Retinal pigment epithelial cell (primary cell): ENCODE results near the gene VPS50.

Experiments used
- DNase-seq: peaks from one replicate; pipeline ENCODE4 v3.0.0-alpha.2; 2010; ENCODE audit warnings: low read depth
- H3K4me3 ChIP-seq: 2 replicates; pipeline ENCODE4 v1.5.1; 2011; ENCODE audit warnings: mild to moderate bottlenecking, low read length, control low read depth, moderate library complexity
- CTCF ChIP-seq: conservative IDR thresholded peaks from 2 replicates; pipeline ENCODE4 v1.5.1; 2011; ENCODE audit warnings: low read depth, low read length, control low read depth, inconsistent platforms

Gene VPS50

GRCh38 chr7:93390660-93391059 lies 158.5 kb downstream of the VPS50 start:
- no peak for DNase-seq
- H3K4me3 ChIP-seq = no peak overlapping the region
- TF ChIP-seq CTCF = no peak

- no peak for DNase-seq
- no peak for TF ChIP-seq CTCF
- H3K4me3 ChIP-seq = no peak overlapping the region
These were observed 160.8 kb downstream of the VPS50 start for GRCh38 chr7:93392984-93393383.

DNA sequence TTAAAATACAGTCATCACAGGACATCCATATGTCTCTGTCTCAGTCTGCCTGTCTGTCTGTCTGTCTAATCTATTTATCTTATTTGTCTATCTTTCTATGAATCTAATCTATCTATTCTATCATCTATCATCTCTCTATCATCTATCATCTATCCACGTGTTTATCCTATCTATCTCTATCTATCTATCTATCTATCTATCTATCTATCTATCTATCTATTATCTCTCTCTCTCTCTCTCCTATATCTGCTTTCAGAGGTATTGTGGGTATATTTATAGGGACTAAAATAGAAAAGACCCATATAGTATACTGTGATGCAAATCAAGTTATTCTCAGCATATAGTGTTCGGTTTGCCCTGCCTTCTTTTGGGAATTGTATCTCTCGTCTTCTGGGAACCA lies 167.5 kb downstream of the VPS50 start:
- no peak for TF ChIP-seq CTCF
- no peak for DNase-seq
- H3K4me3 ChIP-seq = no peak overlapping the region

DNA sequence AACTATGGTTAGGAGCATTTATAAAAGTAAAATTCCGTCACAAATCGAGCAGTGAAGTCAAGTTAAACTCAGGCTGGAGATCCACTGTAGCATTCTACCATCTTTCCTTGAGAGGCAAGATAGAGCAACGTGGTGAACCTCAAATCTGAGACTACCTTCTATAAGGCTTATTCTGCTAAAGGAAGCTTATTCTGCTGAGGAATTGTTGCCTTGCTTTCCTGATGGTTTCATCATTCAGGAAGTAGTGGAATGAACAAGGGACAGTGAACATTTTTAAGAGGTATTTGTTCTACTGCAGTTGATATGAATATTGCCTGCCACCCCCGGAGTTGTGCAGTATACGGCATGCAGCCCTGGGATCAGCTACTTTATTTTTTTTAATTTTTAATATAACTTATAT lies 170.8 kb downstream of the VPS50 start:
- no peak for DNase-seq
- H3K4me3 ChIP-seq = no peak overlapping the region
- no peak for TF ChIP-seq CTCF

DNA sequence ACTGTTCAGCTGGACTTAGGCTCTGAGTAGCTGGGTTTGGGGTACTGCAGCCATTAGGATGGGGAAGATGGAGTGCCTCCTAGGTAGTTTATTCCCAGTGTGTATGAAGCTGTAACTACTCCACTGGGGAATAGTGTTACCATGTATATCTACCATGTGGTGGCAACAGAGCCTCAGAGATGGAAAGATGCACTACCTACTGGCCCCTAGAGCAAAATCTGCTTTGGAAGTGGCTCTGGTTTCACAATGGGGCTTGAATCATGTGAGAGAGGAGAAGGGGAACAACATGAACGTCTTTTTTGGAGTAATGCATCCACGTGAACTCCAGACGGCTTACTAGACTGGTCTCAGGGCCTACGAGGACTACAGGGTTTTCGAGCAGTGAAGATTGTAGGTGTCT lies 175.1 kb downstream of the VPS50 start:
- H3K4me3 ChIP-seq = no peak overlapping the region
- DNase-seq = no peak
- TF ChIP-seq CTCF = no peak

DNA sequence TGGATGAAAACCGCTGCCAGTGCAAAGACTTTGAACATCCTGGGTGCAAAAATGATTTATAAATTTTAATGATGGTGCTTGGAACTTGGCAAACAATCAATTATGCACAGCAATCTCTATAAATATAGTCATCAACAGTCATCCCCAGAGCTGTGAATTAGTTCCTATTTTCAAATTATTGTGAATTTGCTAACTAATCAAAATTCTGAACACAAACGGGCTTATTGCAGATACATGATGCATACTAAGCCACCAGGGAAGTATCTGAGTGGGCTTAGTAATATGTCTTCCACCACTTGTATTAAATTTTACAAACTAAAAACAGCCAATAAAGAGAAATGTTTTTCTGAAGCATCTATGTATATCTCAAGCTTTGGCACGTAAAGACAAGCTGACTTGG lies 177.2 kb downstream of the VPS50 start:
- DNase-seq = no peak
- TF ChIP-seq CTCF = no peak
- no peak overlapping the region for H3K4me3 ChIP-seq
